ENCODE measurements around the gene ATAT1.

The ATAT1 gene

GRCh38 chr6:30626484-30627366, at the start of gene ATAT1:
Gene ATAT1, plus strand, starts transcription at chr6:30626874.
- DNase-seq (ENCODE audit: low read depth), result peak; percentile 68
- TF ChIP-seq, protein P1, sequence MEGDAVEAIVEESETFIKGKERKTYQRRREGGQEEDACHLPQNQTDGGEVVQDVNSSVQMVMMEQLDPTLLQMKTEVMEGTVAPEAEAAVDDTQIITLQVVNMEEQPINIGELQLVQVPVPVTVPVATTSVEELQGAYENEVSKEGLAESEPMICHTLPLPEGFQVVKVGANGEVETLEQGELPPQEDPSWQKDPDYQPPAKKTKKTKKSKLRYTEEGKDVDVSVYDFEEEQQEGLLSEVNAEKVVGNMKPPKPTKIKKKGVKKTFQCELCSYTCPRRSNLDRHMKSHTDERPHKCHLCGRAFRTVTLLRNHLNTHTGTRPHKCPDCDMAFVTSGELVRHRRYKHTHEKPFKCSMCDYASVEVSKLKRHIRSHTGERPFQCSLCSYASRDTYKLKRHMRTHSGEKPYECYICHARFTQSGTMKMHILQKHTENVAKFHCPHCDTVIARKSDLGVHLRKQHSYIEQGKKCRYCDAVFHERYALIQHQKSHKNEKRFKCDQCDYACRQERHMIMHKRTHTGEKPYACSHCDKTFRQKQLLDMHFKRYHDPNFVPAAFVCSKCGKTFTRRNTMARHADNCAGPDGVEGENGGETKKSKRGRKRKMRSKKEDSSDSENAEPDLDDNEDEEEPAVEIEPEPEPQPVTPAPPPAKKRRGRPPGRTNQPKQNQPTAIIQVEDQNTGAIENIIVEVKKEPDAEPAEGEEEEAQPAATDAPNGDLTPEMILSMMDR (conservative IDR thresholded peaks at IDR 0.05; ENCODE audit: low read length), result peak; percentile 36
- peak within 1 kb of the TSS; percentile 86 for H3K4me3 ChIP-seq (ENCODE audit: low read length)

GRCh38 chr6:30578051-30578450, 48.6 kb upstream of the ATAT1 start:
- TF ChIP-seq, protein P1 (conservative IDR thresholded peaks at IDR 0.05; ENCODE audit: low read length), result no peak
- no peak overlapping the region for H3K4me3 ChIP-seq (ENCODE audit: low read length)
- DNase-seq (ENCODE audit: low read depth), result no peak

DNA sequence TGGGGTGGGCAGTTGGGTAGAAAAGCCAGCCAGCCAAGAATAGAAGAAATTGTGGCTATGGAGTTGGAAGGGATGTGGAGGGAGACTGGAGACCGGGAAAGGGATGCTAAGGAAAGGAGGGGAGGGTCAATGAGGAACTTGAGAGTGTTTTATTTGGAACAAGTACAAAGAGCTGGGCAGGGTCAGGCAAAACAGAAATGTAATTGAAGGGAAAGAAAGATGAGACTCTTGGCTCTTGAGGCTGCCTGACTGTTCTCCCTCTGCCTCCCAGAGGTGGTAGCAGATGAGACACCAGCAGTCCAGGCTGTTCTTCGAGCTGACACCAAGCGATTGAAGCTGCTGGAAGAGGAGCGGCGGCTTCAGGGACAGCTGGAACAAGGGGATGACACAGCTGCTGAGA, 42.8 kb upstream of the ATAT1 start:
- no peak overlapping the region for H3K4me3 ChIP-seq (ENCODE audit: low read length)
- TF ChIP-seq, protein P1 (conservative IDR thresholded peaks at IDR 0.05; ENCODE audit: low read length), result no peak
- DNase-seq (ENCODE audit: low read depth), result no peak

DNA sequence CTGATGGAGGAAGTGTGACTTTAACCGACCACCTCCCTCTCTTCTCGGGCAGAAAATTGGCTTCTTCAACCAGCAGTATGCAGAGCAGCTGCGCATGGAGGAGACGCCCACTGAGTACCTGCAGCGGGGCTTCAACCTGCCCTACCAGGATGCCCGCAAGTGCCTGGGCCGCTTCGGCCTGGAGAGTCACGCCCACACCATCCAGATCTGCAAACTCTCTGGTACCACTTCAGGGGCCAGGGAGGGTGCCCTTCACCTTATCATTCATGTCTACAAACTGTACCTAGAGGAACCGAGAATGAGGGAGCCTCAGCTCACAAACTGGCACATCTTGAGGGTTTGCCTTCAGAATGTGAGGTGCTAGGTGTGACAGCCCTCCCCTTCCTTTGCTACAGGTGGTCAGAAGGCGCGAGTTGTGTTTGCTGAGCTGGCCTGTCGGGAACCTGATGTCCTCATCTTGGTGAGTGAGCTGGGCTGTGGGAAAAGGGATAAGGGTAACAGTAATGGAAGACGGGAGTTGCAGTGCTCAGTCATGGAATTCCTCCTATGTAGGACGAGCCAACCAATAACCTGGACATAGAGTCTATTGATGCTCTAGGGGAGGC, 36.8 kb upstream of the ATAT1 start:
- no peak for DNase-seq (ENCODE audit: low read depth)
- TF ChIP-seq, protein P1 (conservative IDR thresholded peaks at IDR 0.05; ENCODE audit: low read length), result no peak
- no peak overlapping the region for H3K4me3 ChIP-seq (ENCODE audit: low read length)

GRCh38 chr6:30590509-30590908, 36.2 kb upstream of the ATAT1 start:
- H3K4me3 ChIP-seq (ENCODE audit: low read length), result no peak overlapping the region
- no peak for DNase-seq (ENCODE audit: low read depth)
- TF ChIP-seq, protein P1 (conservative IDR thresholded peaks at IDR 0.05; ENCODE audit: low read length), result no peak

DNA sequence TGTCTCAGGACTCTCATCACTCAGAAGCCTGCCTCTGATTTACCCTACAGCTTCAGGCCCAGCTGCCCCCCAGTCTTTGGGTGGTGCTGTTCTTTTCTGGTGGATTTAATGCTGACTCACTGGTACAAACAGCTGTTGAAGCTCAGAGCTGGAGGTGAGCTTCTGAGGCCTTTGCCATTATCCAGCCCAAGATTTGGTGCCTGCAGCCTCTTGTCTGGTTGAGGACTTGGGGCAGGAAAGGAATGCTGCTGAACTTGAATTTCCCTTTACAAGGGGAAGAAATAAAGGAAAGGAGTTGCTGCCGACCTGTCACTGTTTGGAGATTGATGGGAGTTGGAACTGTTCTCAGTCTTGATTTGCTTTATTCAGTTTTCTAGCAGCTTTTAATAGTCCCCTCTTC, 35.7 kb upstream of the ATAT1 start:
- TF ChIP-seq, protein P1 (conservative IDR thresholded peaks at IDR 0.05; ENCODE audit: low read length), result no peak
- no peak overlapping the region for H3K4me3 ChIP-seq (ENCODE audit: low read length)
- DNase-seq (ENCODE audit: low read depth), result peak; percentile 50

DNA sequence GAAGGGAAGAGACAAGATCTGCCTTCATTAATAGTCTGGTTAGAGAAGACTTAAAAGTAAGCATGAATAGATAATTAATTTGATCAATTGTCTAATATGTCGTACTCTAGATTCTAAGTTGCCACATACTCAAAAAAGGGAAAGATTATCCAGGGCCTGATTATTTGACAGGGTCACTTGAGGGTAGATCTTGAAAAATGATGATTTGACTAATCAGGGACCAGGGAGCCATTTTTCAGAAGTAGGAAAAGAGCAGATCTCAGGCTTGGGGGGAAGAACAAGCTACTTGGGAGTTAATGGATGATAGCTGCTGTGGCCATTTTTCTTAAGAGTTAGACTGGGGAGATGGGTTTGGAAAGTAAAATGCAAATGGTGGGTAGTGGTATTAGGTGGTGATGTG, 34.4 kb upstream of the ATAT1 start:
- TF ChIP-seq, protein P1 (conservative IDR thresholded peaks at IDR 0.05; ENCODE audit: low read length), result no peak
- no peak for DNase-seq (ENCODE audit: low read depth)
- no peak overlapping the region for H3K4me3 ChIP-seq (ENCODE audit: low read length)
